GM19395 (cell line): ENCODE data around the gene KRT14.
"Not testable (repeated sequence)": the region's sequence is repeated elsewhere in the genome, so short reads cannot be mapped to it uniquely, and the experiment has no call there.

ENCODE experiments used
- ATAC-seq: cut with Tn5 transposase; IDR thresholded peaks from one replicate; pipeline ENCODE4 v1.9.1; 2021; ENCODE audit warnings: mild to moderate bottlenecking, moderate library complexity; ENCODE audit not compliant: unreplicated experiment

The KRT14 gene

DNA sequence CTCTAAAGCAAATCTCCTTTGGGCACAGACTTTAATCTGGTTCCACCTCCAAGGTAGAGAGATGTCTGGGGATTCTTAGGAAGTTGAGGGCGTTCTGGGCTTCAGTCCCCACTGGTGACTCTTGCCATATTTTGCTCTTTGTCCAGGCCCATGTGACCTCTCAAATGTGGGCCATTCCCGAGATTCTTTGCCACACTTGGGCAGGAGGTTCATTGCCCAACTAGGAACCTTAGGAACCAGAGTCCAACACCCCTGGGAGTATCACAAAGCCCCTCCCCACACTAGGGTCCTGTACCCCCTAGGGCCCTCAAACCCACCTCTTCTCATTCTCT is 6.5 kb downstream of the KRT14 start:
- no peak for ATAC-seq

- ATAC-seq = peak; percentile 54
Measured at GRCh38 chr17:41579484-41580243, 7.0 kb downstream of the KRT14 start.

DNA sequence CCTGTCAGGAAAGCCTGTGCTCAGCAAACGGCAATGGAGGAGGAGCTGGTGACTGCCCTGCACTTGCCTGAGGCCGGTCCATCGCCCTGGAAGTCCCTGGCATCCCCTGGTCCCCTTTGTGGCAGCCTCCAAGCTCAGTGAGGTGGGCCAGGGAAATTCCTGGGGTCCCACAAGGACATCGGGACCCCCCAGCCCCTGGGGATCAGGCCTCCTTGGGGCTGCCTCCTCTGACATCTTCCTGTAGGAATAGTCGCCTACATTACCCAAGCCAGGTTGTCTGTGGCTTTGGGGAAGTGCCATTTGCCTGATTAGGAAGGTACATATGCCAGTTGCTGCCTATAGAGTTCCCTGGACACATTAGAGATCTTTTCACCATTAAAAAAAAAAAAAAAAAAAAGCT is 7.7 kb downstream of the KRT14 start:
- no peak for ATAC-seq

- no peak for ATAC-seq
Measured at GRCh38 chr17:41578538-41578937, 8.2 kb downstream of the KRT14 start.

DNA sequence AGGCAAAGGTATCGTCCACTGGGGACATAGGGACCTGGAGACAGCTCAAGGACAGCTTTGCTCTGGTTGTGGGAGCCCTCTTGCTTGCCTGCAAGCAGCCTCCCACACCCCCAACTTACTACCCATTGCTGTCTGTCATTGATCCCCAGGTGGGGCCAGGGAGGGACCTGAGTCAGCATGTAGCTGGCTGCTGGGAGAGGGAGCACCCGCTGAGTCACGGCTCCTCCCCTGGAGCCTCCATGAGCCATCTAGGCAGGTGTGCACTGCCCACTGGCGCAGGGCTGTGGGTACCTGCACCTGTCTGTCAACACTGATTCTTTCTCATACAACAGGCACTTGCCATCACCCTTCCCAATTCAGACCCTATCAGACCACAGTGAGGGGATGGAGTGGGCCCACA is 10.0 kb downstream of the KRT14 start:
- ATAC-seq = not testable (repeated sequence)

DNA sequence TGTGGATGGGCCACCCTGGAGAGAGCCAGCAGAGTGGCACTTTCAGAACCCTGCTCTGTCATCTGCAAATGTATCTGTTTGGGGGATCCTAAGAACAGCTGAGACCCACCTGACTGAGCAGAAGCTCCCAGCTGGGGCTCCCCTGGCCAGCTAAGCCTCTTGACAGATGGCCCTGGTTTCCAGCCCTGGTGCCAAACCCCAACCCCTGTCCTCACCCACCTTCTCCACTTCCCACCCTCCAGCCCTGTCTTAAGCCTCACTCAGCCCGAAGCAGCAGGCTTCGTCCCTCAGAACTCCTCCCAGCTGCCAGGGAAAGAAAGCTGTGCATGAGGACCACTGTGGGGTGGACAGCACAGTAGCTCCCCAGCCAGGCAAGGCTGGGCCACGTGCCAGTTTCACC is 11.4 kb downstream of the KRT14 start:
- ATAC-seq = no peak

GRCh38 chr17:41571561-41572434 is 14.9 kb downstream of the KRT14 start, which contains the start of gene KRT9:
TSS of gene KRT9 (minus strand) at chr17:41572059. CDS start at chr17:41571992, 67 bp downstream.
- ATAC-seq = no peak

DNA sequence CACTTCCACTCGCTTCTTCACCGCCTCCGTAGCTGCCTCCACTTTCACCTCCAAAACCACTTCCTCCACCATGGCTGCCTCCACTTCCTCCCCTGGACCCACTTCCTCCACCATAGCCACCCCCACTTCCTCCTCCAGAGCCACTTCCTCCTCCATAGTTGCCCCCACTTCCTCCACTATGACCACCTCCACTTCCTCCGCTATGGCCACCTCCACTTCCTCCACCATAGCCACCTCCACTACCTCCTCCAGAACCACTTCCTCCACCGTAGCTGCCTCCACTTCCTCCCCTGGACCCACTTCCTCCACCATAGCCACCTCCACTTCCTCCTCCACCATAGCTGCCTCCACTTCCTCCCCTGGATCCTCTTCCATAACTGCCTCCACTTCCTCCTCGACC is 19.4 kb downstream of the KRT14 start:
- ATAC-seq = no peak

- no peak for ATAC-seq
Measured at GRCh38 chr17:41565338-41565737, 21.4 kb downstream of the KRT14 start.

DNA sequence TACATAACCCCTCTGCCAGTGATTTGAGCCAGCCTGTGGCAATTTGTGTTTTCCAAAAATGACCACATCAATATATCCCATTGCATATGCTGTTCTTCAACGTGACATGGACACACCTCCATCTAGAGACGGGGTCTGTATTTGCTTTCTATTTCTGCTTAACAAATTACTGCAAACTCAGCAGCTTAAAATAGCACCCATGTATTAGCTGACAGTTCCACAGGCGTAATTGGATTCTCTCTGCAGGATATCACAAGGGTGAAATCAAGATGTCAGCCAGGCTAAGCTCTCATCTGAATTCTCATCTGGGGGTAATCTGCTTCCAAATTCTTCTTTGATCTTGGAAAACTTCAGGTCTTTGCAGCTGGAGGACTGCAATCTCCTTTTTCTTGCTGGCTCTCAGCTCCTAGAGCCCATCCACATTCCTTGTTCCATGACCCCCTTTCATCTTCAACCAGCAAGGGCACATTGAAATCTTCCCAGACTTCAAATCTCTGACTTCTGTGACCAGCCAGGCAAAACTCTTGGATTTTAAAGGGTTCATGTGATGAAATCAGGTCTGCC is 23.0 kb downstream of the KRT14 start:
- no peak for ATAC-seq

DNA sequence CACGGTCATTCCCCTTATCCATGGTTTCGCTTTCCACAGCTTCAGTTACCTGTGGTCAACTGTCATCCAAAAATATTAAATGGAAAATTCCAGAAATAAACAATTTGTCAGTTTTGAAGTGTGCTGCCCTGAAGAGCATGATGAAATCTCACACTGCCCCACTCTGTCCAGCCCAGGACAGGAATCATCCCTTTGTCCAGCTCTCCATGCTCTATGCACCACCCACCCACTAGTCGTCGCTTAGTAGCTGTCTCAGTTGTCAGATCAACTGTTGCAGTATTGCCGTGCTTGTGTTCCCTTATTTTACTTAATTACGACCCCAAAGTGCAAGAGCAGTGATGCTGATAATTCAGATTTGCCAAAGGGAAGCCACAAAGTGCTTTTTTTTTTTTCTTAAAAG is 25.1 kb downstream of the KRT14 start:
- no peak for ATAC-seq

DNA sequence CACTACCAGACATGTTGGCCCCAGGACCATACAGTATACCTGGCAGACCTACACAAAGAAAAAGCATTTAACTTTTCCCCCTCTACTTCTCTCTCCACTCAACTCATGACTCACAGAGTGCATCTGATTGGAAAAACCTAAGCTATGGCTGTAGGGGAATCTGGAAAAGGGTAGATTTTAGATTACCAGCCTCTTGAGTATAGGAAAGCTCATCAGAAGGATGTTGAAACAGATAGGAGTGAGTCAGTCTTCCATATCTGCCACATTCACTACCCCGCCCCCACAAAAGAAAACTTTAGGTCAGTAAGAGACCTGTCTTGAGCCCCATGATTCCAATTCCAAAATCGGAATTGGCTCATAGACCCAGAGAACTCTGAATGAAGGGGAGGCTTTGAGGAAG is 27.1 kb downstream of the KRT14 start:
- ATAC-seq = no peak

GRCh38 chr17:41556931-41557330 is 29.8 kb downstream of the KRT14 start:
- ATAC-seq = no peak

DNA sequence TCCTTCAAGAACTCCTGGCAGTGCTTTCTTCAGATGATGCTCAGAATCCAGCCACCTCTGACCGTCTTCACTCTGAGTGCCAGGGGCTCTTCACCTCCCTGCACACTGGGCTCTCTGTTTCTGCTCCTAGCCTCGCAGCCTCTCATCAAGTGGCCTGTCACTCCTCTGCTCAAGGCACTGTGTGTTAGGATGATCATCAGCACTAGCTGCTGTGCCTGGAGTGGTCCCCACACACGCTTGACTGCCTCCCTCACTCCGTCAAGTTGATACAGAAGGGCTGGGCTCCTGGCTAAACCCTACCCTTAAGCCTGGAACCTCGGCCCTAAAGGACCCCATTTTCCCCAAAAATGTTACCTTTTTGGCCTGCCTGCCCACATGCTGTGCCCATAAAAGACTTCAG is 30.4 kb downstream of the KRT14 start:
- no peak for ATAC-seq

- ATAC-seq = no peak
Measured at GRCh38 chr17:41555105-41555887, 31.4 kb downstream of the KRT14 start.

DNA sequence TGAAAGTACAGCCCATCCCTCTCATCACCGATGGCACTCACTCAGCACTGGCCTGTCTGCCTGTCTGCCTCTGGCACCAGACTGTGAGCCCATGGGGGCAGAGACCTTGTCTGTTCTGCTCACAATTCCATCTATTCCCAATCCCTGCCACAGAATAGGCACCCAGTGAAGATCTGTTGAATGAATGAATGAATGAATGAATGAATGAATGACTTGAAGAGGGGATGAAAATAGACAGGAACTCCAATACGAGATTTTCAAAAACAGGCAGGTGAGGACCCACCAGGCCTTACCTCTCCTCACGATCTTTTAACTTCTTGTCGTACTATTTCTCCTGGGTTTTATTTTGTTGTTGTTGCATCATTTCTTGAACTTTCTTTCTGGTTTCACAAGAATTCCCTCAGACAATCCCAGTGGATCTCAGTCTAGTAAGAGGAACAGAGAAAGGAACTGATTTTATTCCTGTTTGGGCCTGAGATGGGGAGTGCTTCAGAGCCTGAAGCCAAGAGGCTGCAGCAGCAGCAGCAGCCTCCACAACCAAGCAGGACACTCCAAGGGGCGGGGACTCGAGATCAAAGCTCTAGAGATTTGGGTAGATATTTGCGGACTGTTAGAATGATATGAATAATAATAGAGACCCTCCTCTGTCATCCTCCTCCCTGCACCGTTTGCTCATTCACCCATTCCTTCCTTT is 32.6 kb downstream of the KRT14 start:
- ATAC-seq = no peak

DNA sequence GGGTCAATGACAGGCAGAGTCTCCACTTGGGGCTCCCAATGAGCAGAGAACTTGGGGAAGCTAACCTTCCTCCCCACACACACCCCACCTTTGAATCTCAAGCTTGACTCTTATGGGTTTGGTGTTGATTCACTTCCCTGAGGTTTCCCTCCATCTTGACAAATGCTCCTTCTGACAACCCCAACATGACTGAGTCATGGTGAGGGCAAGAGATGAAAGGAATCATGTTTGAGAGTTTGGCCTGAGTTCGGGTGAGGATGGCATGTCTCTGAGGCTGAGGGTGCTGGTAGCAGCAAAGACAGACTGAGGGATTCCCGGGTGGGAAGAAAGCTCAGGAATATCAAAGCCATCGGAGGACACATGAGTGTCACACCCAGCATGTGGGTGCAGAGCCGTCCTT is 33.5 kb downstream of the KRT14 start:
- no peak for ATAC-seq

DNA sequence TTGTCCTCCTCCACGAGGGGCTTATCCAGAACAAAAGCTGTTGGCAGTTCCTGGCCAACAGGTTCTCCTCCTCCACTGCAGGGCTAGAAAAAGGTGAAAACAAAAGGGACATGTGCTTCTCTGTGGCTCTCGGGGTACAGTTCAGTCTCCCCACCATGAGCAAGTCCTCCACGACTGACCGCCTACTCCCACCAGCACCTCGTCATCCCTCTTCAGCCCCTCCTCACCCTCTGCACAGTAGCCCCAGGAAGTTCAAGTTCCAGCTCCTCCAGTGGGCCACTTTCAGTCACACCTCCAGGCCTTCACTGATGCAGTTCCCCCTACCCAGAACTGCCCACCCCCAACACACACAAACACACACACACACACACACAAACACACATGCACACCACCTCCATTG is 34.2 kb downstream of the KRT14 start:
- ATAC-seq = no peak

DNA sequence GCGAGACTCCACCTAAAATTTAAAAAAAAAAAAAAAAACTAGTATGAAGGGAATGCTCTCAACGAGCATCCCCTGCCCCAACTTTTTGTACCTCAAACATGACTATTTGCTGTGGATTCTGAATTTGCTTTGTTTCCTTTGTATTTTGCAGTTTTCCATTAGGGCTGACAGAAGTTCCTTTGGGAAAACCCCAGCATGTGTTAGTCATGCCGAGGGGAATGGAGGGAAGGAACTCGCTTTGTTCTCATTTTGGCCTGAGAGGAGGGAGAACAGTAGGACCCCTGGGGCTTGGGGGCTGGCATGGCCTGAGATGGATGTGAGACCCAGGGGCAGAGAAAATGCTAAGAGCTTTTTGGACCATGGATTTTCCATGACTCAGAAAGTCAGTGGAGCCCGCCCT is 35.3 kb downstream of the KRT14 start:
- ATAC-seq = no peak

DNA sequence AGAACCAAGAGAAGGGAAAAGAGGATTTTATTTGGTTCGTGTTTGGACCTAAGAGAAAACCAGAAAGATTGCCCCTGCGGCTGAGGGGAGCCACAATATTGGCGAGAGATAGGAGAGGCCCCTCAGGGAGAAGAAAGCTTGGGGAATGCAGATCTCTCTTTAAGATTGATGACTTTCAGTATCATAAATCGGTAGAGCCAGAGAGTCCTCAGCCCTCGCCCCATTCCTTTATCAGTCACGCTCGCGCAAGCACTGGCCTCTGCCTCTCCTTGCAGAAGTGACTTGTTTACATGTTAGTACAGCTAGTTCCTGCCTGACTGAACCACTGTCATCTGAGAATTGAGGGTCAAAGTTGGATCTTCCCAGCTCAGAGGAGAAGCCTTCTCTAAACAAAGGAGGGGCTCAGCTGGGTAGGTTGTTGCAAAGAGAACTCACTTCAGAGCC is 37.1 kb downstream of the KRT14 start:
- no peak for ATAC-seq
